Suprapubic skin (tissue), 4 donors: ENCODE data around the gene NAALADL2. TPM values are rescaled to one million over a fixed set of nuclear protein-coding genes. Genes with fewer than 3 reads are reported as not detected.

ENCODE experiments used
- DNase-seq, 2 donors: peaks; one replicate each; pipeline ENCODE4 v3.0.0-alpha.2; 2019; ENCODE audit warnings: low spot score in 2 of 2
- H3K27ac ChIP-seq: fragments of 200-600 bp; sonication (generic); one replicate; pipeline ENCODE4 v1.5.1; 2019
- H3K27me3 ChIP-seq: fragments of 200-600 bp; sonication (generic); one replicate; pipeline ENCODE4 v1.5.1; 2019
- H3K36me3 ChIP-seq: fragments of 200-600 bp; sonication (generic); one replicate; pipeline ENCODE4 v1.5.1; 2019
- H3K4me1 ChIP-seq: fragments of 200-600 bp; sonication (generic); one replicate; pipeline ENCODE4 v1.5.1; 2019
- H3K4me3 ChIP-seq: fragments of 200-600 bp; sonication (generic); one replicate; pipeline ENCODE4 v1.5.1; 2019; ENCODE audit warnings: mild to moderate bottlenecking
- H3K9me3 ChIP-seq: fragments of 200-600 bp; sonication (generic); one replicate; pipeline ENCODE4 v1.5.1; 2019
- EP300 ChIP-seq: sonication (generic); formaldehyde crosslinking; IDR thresholded peaks from one replicate; pipeline ENCODE4 v1.6.1; 2017; ENCODE audit warnings: antibody characterized with exemption
- POLR2A ChIP-seq, 2 donors: fragments of 450-650 bp; IDR thresholded peaks; one replicate each; pipeline ENCODE4 v1.6.1; 2017; ENCODE audit warnings: antibody characterized with exemption in 2 of 2, mild to moderate bottlenecking in 2 of 2, moderate library complexity in 2 of 2
- POLR2AphosphoS5 ChIP-seq, 3 donors: sonication (generic); formaldehyde crosslinking; IDR thresholded peaks; one replicate each; pipeline ENCODE4 v1.6.1; 2017; ENCODE audit warnings: antibody characterized with exemption in 3 of 3
- WGBS: methylation state at CpG from one replicate; pipeline ENCODE4 v1.1.5; 2018; 5-methylcytosine and 5-hydroxymethylcytosine counted together
- total RNA-seq, 4 donors: library from RNA; depleted of rRNA; stranded (reverse); fragments of >200 nt; gene quantifications; one replicate each; pipeline ENCODE4 v1.1.0, GENCODE V29; 2016
- TF ChIP-seq, protein P1 (sequence below), 2 donors: fragments of 200-600 bp in 1 of 2; fragments of 450-650 bp in 1 of 2; sonication (generic) in 1 of 2; IDR thresholded peaks; one replicate each; pipeline ENCODE4 v1.5.1; 2016 to 2019; ENCODE audit warnings: antibody characterized with exemption in 2 of 2, mild to moderate bottlenecking in 1 of 2, moderate library complexity in 1 of 2

NAALADL2 gene
- total RNA-seq, 4 donors from 2014 or later = 4.0 to 10.5 (median 8.5) TPM

DNA sequence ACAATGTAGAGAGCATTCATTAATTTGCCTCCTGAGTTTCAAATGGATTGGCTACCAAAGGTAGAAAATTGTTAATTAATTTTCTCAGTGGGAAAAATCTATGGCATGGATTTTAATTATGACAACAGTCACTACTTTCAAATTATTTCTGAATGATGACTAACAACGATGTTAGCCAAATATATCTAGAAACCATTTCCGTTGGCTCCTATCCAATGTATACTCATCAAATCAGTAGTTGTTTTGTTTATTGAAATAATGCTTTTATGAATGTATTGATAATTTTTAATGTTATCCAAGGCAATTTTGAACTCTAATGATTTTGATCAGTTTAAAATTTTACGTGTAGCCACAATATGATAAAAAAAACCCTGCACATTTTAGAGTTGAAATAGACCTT lies 333.4 kb downstream of the NAALADL2 start:
- no peak overlapping the region for H3K27ac ChIP-seq
- 39% methylated on average over 3 of the region's 3 CpGs for WGBS
- no peaks in the 10 kb centered on the region for H3K4me1 ChIP-seq
- no peak overlapping the region for H3K4me3 ChIP-seq
- H3K36me3 ChIP-seq = no peaks in the 10 kb centered on the region
- peaks cover 5% of the 10 kb centered on the region for H3K9me3 ChIP-seq
- no peak for DNase-seq
- no peaks in the 10 kb centered on the region for H3K27me3 ChIP-seq
- no peak for TF ChIP-seq POLR2AphosphoS5 (IDR thresholded peaks at IDR 0.05)
- TF ChIP-seq POLR2A (IDR thresholded peaks at IDR 0.05) = no peak
- TF ChIP-seq EP300 = no peak
- TF ChIP-seq, protein P1, sequence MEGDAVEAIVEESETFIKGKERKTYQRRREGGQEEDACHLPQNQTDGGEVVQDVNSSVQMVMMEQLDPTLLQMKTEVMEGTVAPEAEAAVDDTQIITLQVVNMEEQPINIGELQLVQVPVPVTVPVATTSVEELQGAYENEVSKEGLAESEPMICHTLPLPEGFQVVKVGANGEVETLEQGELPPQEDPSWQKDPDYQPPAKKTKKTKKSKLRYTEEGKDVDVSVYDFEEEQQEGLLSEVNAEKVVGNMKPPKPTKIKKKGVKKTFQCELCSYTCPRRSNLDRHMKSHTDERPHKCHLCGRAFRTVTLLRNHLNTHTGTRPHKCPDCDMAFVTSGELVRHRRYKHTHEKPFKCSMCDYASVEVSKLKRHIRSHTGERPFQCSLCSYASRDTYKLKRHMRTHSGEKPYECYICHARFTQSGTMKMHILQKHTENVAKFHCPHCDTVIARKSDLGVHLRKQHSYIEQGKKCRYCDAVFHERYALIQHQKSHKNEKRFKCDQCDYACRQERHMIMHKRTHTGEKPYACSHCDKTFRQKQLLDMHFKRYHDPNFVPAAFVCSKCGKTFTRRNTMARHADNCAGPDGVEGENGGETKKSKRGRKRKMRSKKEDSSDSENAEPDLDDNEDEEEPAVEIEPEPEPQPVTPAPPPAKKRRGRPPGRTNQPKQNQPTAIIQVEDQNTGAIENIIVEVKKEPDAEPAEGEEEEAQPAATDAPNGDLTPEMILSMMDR (IDR thresholded peaks at IDR 0.05) = no peak

DNA sequence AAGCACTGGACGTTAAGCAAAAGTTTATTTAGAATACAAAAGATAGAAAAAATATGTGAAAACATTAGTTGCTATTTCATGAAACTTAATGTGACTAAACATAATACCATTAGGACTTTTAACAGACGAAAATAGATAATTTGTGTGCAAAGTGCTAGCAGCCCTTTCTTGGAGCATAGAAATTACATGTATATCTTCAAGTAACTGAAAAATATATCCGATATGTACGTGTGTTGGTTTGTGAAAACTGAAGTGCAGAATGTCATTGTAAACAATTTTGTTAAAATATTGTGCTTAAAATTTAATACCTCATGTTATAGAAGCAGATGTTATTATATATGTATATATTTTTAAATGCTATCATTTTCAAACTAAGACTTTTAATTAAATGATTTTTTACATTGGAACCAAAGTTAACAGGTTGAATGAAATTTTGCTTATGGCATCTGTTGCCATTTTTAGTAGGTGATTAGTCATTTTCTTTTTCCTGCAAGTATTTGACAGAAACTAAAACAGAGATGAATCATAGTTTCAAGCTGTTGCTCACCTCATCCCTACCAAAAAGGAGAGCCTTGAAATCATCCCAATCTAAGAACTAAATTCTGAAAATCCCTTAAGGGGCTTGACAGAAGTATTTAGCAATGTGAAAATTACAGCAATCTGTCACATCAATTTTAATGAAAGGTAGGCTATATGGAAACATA lies 334.8 kb downstream of the NAALADL2 start:
- H3K36me3 ChIP-seq = no peaks in the 10 kb centered on the region

DNA sequence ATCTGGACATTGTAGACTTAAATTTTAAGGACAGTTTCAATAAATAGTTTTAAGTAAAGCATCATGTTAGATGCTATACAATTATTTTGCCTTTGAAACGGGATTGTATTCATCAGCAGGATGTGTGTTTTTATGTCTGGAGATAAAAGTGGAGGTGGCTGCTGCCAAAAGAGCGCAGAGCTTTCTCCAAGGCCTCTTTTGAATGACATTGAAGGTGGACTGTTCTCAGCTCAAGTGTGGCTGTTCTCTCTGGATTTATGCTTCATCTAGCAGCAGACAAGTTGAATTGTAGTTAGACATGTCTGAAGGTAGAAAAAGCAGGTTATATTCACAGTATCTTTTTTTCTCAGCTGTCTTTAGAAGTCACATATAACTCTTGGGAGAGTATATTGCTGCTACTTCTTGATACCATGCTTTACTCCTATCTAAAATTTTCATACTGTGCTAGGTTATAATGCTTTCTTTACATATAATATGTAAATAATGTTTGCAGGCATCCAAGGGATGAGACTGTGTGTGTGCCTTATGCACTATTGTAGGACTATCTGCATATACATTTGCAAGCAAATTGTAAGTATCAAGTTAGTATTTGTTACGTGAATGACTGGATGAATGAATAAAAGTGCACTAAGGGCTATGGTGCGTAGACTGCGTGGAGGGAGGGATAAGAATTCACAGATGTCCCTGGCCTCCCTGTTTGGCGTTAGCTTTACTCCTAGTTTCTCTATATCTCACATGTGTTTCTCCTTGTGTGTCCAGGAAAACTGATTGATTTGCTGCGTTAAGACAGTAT lies 340.1 kb downstream of the NAALADL2 start:
- H3K27me3 ChIP-seq = no peaks in the 10 kb centered on the region
- no peak overlapping the region for H3K4me3 ChIP-seq
- no peaks in the 10 kb centered on the region for H3K4me1 ChIP-seq
- DNase-seq = no peak
- WGBS = 90% methylated on average over 7 of the region's 7 CpGs
- no peak overlapping the region for H3K27ac ChIP-seq
- H3K9me3 ChIP-seq = peaks cover 5% of the 10 kb centered on the region
- H3K36me3 ChIP-seq = no peaks in the 10 kb centered on the region
- TF ChIP-seq EP300 (no peak), POLR2A (IDR thresholded peaks at IDR 0.05) (no peak)
- TF ChIP-seq, protein P1 (IDR thresholded peaks at IDR 0.05) = no peak

More for the DNA sequence above, 334.8 kb downstream of the NAALADL2 start:
- 76% methylated on average over 4 of the region's 4 CpGs for WGBS
- Histone ChIP-seq H3K27ac (no peak overlapping the region), H3K4me3 (no peak overlapping the region), H3K4me1 (no peaks in the 10 kb centered on the region), H3K9me3 (peaks cover 5% of the 10 kb centered on the region), H3K27me3 (no peaks in the 10 kb centered on the region)
- DNase-seq = no peak
- TF ChIP-seq EP300 (no peak), POLR2A (IDR thresholded peaks at IDR 0.05) (no peak)
- TF ChIP-seq, protein P1 (IDR thresholded peaks at IDR 0.05) = no peak

DNA sequence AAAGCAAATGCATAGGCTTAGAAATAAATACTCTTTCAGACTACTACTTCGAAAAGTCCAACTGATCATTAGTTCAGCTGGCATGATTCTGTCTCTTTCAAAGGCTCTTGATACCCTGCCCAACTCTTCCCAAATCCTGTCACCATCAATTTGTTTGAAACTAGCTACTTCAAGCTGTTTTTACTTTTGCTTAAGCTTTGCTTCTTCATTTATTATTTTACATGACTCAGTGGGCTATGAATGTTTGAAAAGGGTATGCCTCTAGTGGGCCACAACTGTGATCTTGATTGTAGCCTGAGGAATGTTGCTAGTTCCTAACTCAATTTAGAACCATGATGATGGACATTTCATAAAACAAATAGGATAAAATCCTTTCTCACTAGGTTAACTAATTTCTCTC lies 340.8 kb downstream of the NAALADL2 start:
- H3K9me3 ChIP-seq = peaks cover 5% of the 10 kb centered on the region
- DNase-seq = no peak
- H3K4me3 ChIP-seq = no peak overlapping the region
- TF ChIP-seq POLR2A (IDR thresholded peaks at IDR 0.05) (no peak), POLR2AphosphoS5 (IDR thresholded peaks at IDR 0.05) (no peak), EP300 (no peak)
- TF ChIP-seq, protein P1 (IDR thresholded peaks at IDR 0.05) = no peak
- no peaks in the 10 kb centered on the region for H3K4me1 ChIP-seq
- H3K27me3 ChIP-seq = no peaks in the 10 kb centered on the region
- no peak overlapping the region for H3K27ac ChIP-seq
- H3K36me3 ChIP-seq = no peaks in the 10 kb centered on the region
- WGBS = 83% methylated on average over 1 of the region's 1 CpG

DNA sequence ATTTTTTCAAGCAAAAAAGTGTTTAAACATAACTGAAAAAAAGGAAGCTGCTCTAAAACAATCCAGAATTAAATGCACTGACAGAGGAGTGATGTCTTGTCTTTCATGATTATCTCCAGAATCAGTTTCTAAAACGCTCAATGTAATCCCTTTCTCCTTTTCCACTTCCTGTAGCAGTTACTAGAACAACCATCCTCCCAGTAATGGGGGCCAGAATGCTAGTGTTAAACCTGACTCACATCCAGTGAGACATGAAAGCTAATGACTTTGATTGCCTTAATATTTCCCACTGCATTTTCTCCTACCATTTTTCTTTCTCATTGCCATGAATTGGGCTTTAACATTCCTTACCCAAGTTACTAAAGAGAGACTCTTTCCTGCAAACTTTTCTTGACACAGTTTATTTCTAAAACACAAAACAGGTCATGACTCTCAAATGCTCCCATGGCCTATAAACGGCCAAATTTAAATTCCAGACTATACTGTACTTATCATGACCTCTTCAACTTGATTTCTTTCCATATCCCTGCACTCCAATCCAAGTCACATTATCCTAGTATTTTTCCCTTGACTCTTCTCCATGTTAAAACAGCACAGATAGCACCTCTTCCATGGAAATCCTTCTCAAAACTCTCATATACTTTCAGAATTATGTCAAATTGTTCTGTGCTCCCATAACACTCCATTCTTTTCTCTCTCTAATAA lies 341.4 kb downstream of the NAALADL2 start:
- WGBS = 67% methylated on average over 2 of the region's 2 CpGs

More for the DNA sequence above, 341.4 kb downstream of the NAALADL2 start:
- H3K4me1 ChIP-seq = no peaks in the 10 kb centered on the region
- no peak overlapping the region for H3K4me3 ChIP-seq
- TF ChIP-seq POLR2AphosphoS5 (IDR thresholded peaks at IDR 0.05) = no peak
- TF ChIP-seq, protein P1 (IDR thresholded peaks at IDR 0.05) = no peak
- TF ChIP-seq POLR2A (IDR thresholded peaks at IDR 0.05) = no peak
- TF ChIP-seq EP300 = no peak
- no peaks in the 10 kb centered on the region for H3K27me3 ChIP-seq
- no peak overlapping the region for H3K27ac ChIP-seq
- DNase-seq = no peak
- peaks cover 5% of the 10 kb centered on the region for H3K9me3 ChIP-seq
- no peaks in the 10 kb centered on the region for H3K36me3 ChIP-seq
